Measurements from ENCODE around the gene HSD17B10.

HSD17B10 gene

GRCh38 chrX:53422861-53423306, 11.3 kb downstream of the HSD17B10 start, which contains the start of gene RIBC1:
TSS of gene RIBC1 (plus strand) at chrX:53422873. CDS start at chrX:53426277, 3,404 bp downstream.
- Histone ChIP-seq H3K27me3 (ENCODE audit: insufficient read depth, poor library complexity, severe bottlenecking) (no peaks in the 10 kb centered on the region), H3K4me3 (replicated peaks; ENCODE audit: insufficient read depth, low read length) (peak within 1 kb of the TSS; percentile 57), H3K27ac (replicated peaks) (peak within 1 kb of the TSS; percentile 98)
- no peak for TF ChIP-seq CTCF (IDR thresholded peaks at IDR 0.05; ENCODE audit: insufficient read depth, low read length)
- no peak for TF ChIP-seq POLR2AphosphoS5 (IDR thresholded peaks at IDR 0.05; ENCODE audit: low read depth)
- TF ChIP-seq REST (IDR thresholded peaks at IDR 0.05; ENCODE audit: insufficient replicate concordance, low read depth), result no peak
- TF ChIP-seq GABPA (IDR thresholded peaks at IDR 0.05; ENCODE audit: low read depth), result no peak
- TF ChIP-seq SPI1 (IDR thresholded peaks at IDR 0.05; ENCODE audit: borderline replicate concordance, low read depth), result no peak
- DNase-seq (ENCODE audit: low read depth in 1 of 2, low spot score in 1 of 2), result no peak

- Histone ChIP-seq H3K27ac (replicated peaks) (peak within 1 kb of the TSS; percentile 98), H3K4me3 (replicated peaks; ENCODE audit: insufficient read depth, low read length) (peak within 1 kb of the TSS; percentile 57), H3K27me3 (ENCODE audit: insufficient read depth, poor library complexity, severe bottlenecking) (no peaks in the 10 kb centered on the region)
- peak; percentile 58 for TF ChIP-seq REST (IDR thresholded peaks at IDR 0.05; ENCODE audit: insufficient replicate concordance, low read depth)
- no peak for TF ChIP-seq CTCF (IDR thresholded peaks at IDR 0.05; ENCODE audit: insufficient read depth, low read length)
- TF ChIP-seq POLR2AphosphoS5 (IDR thresholded peaks at IDR 0.05; ENCODE audit: low read depth), result peak; percentile 82
- peak; percentile 91 to 99 for DNase-seq (ENCODE audit: low read depth in 1 of 2, low spot score in 1 of 2)
These were observed 11.9 kb downstream of the HSD17B10 start, which contains the start of gene SMC1A for GRCh38 chrX:53422086-53422860. TSS of gene SMC1A (minus strand) at chrX:53422654. CDS start at chrX:53422600, 54 bp downstream.

- DNase-seq (ENCODE audit: low read depth in 1 of 2, low spot score in 1 of 2), result no peak
- H3K27me3 ChIP-seq (ENCODE audit: insufficient read depth, poor library complexity, severe bottlenecking), result no peaks in the 10 kb centered on the region
- H3K27ac ChIP-seq (replicated peaks), result peak overlapping the region; percentile 98
- H3K4me3 ChIP-seq (replicated peaks; ENCODE audit: insufficient read depth, low read length), result peak overlapping the region; percentile 57
- TF ChIP-seq POLR2AphosphoS5 (IDR thresholded peaks at IDR 0.05; ENCODE audit: low read depth) (no peak), SPI1 (IDR thresholded peaks at IDR 0.05; ENCODE audit: borderline replicate concordance, low read depth) (no peak), REST (IDR thresholded peaks at IDR 0.05; ENCODE audit: insufficient replicate concordance, low read depth) (no peak), CTCF (IDR thresholded peaks at IDR 0.05; ENCODE audit: insufficient read depth, low read length) (no peak), GABPA (IDR thresholded peaks at IDR 0.05; ENCODE audit: low read depth) (no peak)
These were observed 12.4 kb downstream of the HSD17B10 start for GRCh38 chrX:53421772-53422085.

All from HL-60 (cell line).